H4 (cell line): ENCODE results near the gene ZNF333. TPM values are rescaled to one million over a fixed set of nuclear protein-coding genes. Genes with fewer than 3 reads are reported as not detected.

Experiments
- total RNA-seq: library from RNA; depleted of rRNA; stranded (reverse); fragments of >200 nt; shearing (Covaris generic); gene quantifications from 2 replicates; pipeline ENCODE4 v1.2.3, GENCODE V29; 2014; rRNA removed

ZNF333 gene
- total RNA-seq, 1 experiment from 2014 or later: 8.5 TPM

Other genes with a start within 250 kb of the ZNF333 start
- gene PTGER1, start 214.7 kb upstream of the ZNF333 start, total RNA-seq: not detected in 2 replicates
- gene GIPC1, start 193.9 kb upstream of the ZNF333 start, total RNA-seq: 36.5 and 62.6 TPM in 2 replicates
- 110 and 137 TPM in 2 replicates for gene DNAJB1, start 171.7 kb upstream of the ZNF333 start, total RNA-seq
- 80.7 and 124 TPM in 2 replicates for gene TECR, start 160.5 kb upstream of the ZNF333 start, total RNA-seq
- gene NDUFB7, start 118.0 kb upstream of the ZNF333 start, total RNA-seq: 268 and 303 TPM in 2 replicates
- gene CLEC17A, start 107.0 kb upstream of the ZNF333 start, total RNA-seq: not detected in 2 replicates
- not detected in 2 replicates for gene ADGRE3, start 15.2 kb upstream of the ZNF333 start, total RNA-seq
- gene ADGRE2, start 88.5 kb downstream of the ZNF333 start, total RNA-seq: 0.12 and 0.76 TPM in 2 replicates
- gene OR7A5, start 145.1 kb downstream of the ZNF333 start, total RNA-seq: not detected in 2 replicates
- not detected in 2 replicates for gene OR7C1, start 145.1 kb downstream of the ZNF333 start, total RNA-seq
- gene OR7A10, start 158.9 kb downstream of the ZNF333 start, total RNA-seq: not detected in 2 replicates
- gene OR7A17, start 196.1 kb downstream of the ZNF333 start, total RNA-seq: not detected in 2 replicates